Measurements from ENCODE around the gene SNAPC4. TPM values are rescaled to one million over a fixed set of nuclear protein-coding genes. Genes with fewer than 3 reads are reported as not detected.

Gene SNAPC4
- total RNA-seq, 1 experiment from 2014 or later, result 29.7 TPM

- peaks cover 0 to 5% of the 10 kb centered on the region in 2 experiments; a peak in 1 of 4 replicates for H3K4me1 Mint-ChIP-seq
- no peaks in the 10 kb centered on the region for H3K9me3 Mint-ChIP-seq
- H3K27me3 Mint-ChIP-seq (ENCODE audit: low read depth), result no peaks in the 10 kb centered on the region
- Histone ChIP-seq H3K4me2 (ENCODE audit: insufficient read depth, insufficient read length, low read length) (no peak overlapping the region), H3K4me1 (ENCODE audit: insufficient read depth, low read length) (no peaks in the 10 kb centered on the region), H3K23ac (ENCODE audit: insufficient read length, low read depth, low read length) (no peak overlapping the region), H4K8ac (replicated peaks; ENCODE audit: insufficient read length, low read depth, low read length) (no peak overlapping the region), H3K27ac (ENCODE audit: insufficient read length, low read depth, low read length) (no peak overlapping the region), H3K4ac (ENCODE audit: low read depth, low read length) (no peak overlapping the region), H4K20me1 (ENCODE audit: control insufficient read depth, insufficient read depth, insufficient read length) (no peaks in the 10 kb centered on the region), H4K5ac (ENCODE audit: insufficient read length, low read depth, low read length) (no peak overlapping the region), H3K79me1 (ENCODE audit: insufficient read depth, low read depth, low read length, poor library complexity, severe bottlenecking) (no peaks in the 10 kb centered on the region), H2BK20ac (ENCODE audit: low read depth, low read length, poor library complexity, severe bottlenecking) (no peak overlapping the region), H3K9ac (ENCODE audit: extremely low read depth, insufficient read length, low read length) (no peak overlapping the region), H2AK5ac (ENCODE audit: insufficient read length, low read length) (no peak overlapping the region), H2BK12ac (ENCODE audit: insufficient read length, low read depth, low read length) (no peak overlapping the region), H4K91ac (ENCODE audit: insufficient read length, low read depth, low read length) (no peak overlapping the region), H3K27me3 (ENCODE audit: insufficient read depth, low read length) (no peaks in the 10 kb centered on the region), H3K9me3 (ENCODE audit: control insufficient read depth, low read depth, low read length) (no peaks in the 10 kb centered on the region), H3K14ac (ENCODE audit: insufficient read depth, low read length) (no peak overlapping the region), H3K79me2 (ENCODE audit: insufficient read depth, low read length) (no peaks in the 10 kb centered on the region), H2BK15ac (ENCODE audit: low read depth, low read length) (no peak overlapping the region), H3K23me2 (ENCODE audit: insufficient read length, low read depth, low read length, poor library complexity, severe bottlenecking) (no peaks in the 10 kb centered on the region), H2BK120ac (ENCODE audit: low read depth, low read length, poor library complexity, severe bottlenecking) (no peak overlapping the region), H3K56ac (ENCODE audit: insufficient read length, low read depth, low read length) (no peak overlapping the region), H3T11ph (ENCODE audit: low read length) (no peak overlapping the region), H2AFZ (ENCODE audit: low read length) (no peak overlapping the region), H2BK5ac (ENCODE audit: insufficient read length, low read length) (no peak overlapping the region), H3K18ac (ENCODE audit: insufficient read length, low read depth, low read length) (no peak overlapping the region)
- WGBS (ENCODE audit: extremely low coverage, insufficient read length, low lambda C conversion rate), result no CpG with 5 or more reads among the region's 32 CpGs
- H3K27ac Mint-ChIP-seq, result no peak overlapping the region
- no peak for TF ChIP-seq CTCF (conservative IDR thresholded peaks at IDR 0.05)
- peaks cover 2 to 32% (median 16%) of the 10 kb centered on the region in 3 experiments; a peak in 5 of 7 replicates for H3K36me3 Mint-ChIP-seq (ENCODE audit: insufficient read depth in 1 of 3, low read depth in 3 of 3)
- H3K4me3 Mint-ChIP-seq, result no peak overlapping the region
- no peak for DNase-seq
Observed at GRCh38 chr9:136377341-136378169, 22.4 kb downstream of the SNAPC4 start.
